Measurements from ENCODE around the gene UCKL1.

The UCKL1 gene

GRCh38 chr20:63979557-63980316 is 23.5 kb upstream of the UCKL1 start, which contains the start of gene SAMD10:
Gene SAMD10 (minus strand): TSS chr20:63979642. CDS start chr20:63979467, 175 bp downstream.
- Histone ChIP-seq H2AK5ac (ENCODE audit: low read length, severe bottlenecking) (no peak within 1 kb of the TSS), H3K36me3 (ENCODE audit: control insufficient read depth in 1 of 2, insufficient read depth in 2 of 2, low read depth in 1 of 2, low read length in 2 of 2) (peaks cover 18 to 23% of the 10 kb centered on the region in 2 experiments), H3K4me1 (ENCODE audit: control insufficient read depth, insufficient read depth, low read depth, low read length) (peaks cover 54% of the 10 kb centered on the region), H2BK120ac (ENCODE audit: low read depth, low read length) (peak within 1 kb of the TSS; percentile 62), H3K14ac (ENCODE audit: low read length in 2 of 2) (peak within 1 kb of the TSS; percentile 2 to 31), H3K27ac (ENCODE audit: low read length, poor library complexity, severe bottlenecking) (peak within 1 kb of the TSS; percentile 36), H3K9ac (ENCODE audit: low read length) (peak within 1 kb of the TSS; percentile 92), H3K23ac (ENCODE audit: low read length in 2 of 2) (peak within 1 kb of the TSS in 1 of 2 experiments; percentile 77), H3K4me2 (ENCODE audit: low read length, poor library complexity, severe bottlenecking) (peak within 1 kb of the TSS; percentile 95), H4K91ac (ENCODE audit: low read length) (peak within 1 kb of the TSS; percentile 96), H3K27me3 (ENCODE audit: control insufficient read depth in 1 of 2, insufficient read depth in 1 of 2, low read length in 2 of 2) (no peaks in the 10 kb centered on the region), H3K18ac (ENCODE audit: low read depth in 1 of 2, low read length in 2 of 2) (peak within 1 kb of the TSS; percentile 57 to 71), H4K8ac (ENCODE audit: low read length) (peak within 1 kb of the TSS; percentile 96), H2BK15ac (ENCODE audit: low read depth, poor library complexity, severe bottlenecking) (peak within 1 kb of the TSS; percentile 85), H2BK12ac (ENCODE audit: low read length in 2 of 2) (peak within 1 kb of the TSS in 1 of 2 experiments; percentile 94), H3K9me3 (ENCODE audit: control insufficient read depth, low read length) (no peaks in the 10 kb centered on the region), H2AFZ (ENCODE audit: low read depth, low read length) (peak within 1 kb of the TSS; percentile 78), H3K4me3 (ENCODE audit: insufficient read depth in 1 of 2, low read depth in 1 of 2, low read length in 2 of 2) (peak within 1 kb of the TSS; percentile 63 to 98), H3K4ac (ENCODE audit: low read depth in 1 of 2, low read length in 2 of 2) (peak within 1 kb of the TSS; percentile 28 to 86), H2BK5ac (ENCODE audit: low read depth, low read length, poor library complexity, severe bottlenecking) (no peak within 1 kb of the TSS), H3K79me1 (replicated peaks; ENCODE audit: low read length, poor library complexity, severe bottlenecking) (peaks cover 17% of the 10 kb centered on the region)
- WGBS, result 10% methylated on average over 35 of the region's 52 CpGs
- DNase-seq, result peak; percentile 70

- Histone ChIP-seq H3K18ac (ENCODE audit: low read depth in 1 of 2, low read length in 2 of 2) (peak overlapping the region; percentile 57 to 69), H3K4ac (ENCODE audit: low read depth in 1 of 2, low read length in 2 of 2) (peak overlapping the region; percentile 28 to 57)
- 0% methylated on average over 30 of the region's 47 CpGs for WGBS
These were observed 23.0 kb upstream of the UCKL1 start for GRCh38 chr20:63979229-63979556.

GRCh38 chr20:63978319-63979228 is 22.4 kb upstream of the UCKL1 start:
- H3K79me1 ChIP-seq (replicated peaks; ENCODE audit: low read length, poor library complexity, severe bottlenecking), result peaks cover 12% of the 10 kb centered on the region
- H3K23ac ChIP-seq (ENCODE audit: low read length in 2 of 2), result peak overlapping the region in 1 of 2 experiments; percentile 77
- H3K14ac ChIP-seq (ENCODE audit: low read length in 2 of 2), result peak overlapping the region; percentile 2 to 33
- no peak overlapping the region for H2BK12ac ChIP-seq (ENCODE audit: low read length in 2 of 2)
- peak overlapping the region; percentile 19 for H2AK5ac ChIP-seq (ENCODE audit: low read length, severe bottlenecking)
- DNase-seq, result peak; percentile 62
- H2BK120ac ChIP-seq (ENCODE audit: low read depth, low read length), result peak overlapping the region; percentile 29
- peaks cover 56% of the 10 kb centered on the region for H3K4me1 ChIP-seq (ENCODE audit: control insufficient read depth, insufficient read depth, low read depth, low read length)
- H3K18ac ChIP-seq (ENCODE audit: low read depth in 1 of 2, low read length in 2 of 2), result peak overlapping the region; percentile 57 to 69
- H4K91ac ChIP-seq (ENCODE audit: low read length), result peak overlapping the region; percentile 41
- H2BK5ac ChIP-seq (ENCODE audit: low read depth, low read length, poor library complexity, severe bottlenecking), result no peak overlapping the region
- H3K9ac ChIP-seq (ENCODE audit: low read length), result no peak overlapping the region
- peaks cover 7 to 16% of the 10 kb centered on the region in 2 experiments for H3K36me3 ChIP-seq (ENCODE audit: control insufficient read depth in 1 of 2, insufficient read depth in 2 of 2, low read depth in 1 of 2, low read length in 2 of 2)
- peak overlapping the region; percentile 85 for H2BK15ac ChIP-seq (ENCODE audit: low read depth, poor library complexity, severe bottlenecking)
- peak overlapping the region; percentile 28 to 57 for H3K4ac ChIP-seq (ENCODE audit: low read depth in 1 of 2, low read length in 2 of 2)
- H2AFZ ChIP-seq (ENCODE audit: low read depth, low read length), result no peak overlapping the region
- H4K8ac ChIP-seq (ENCODE audit: low read length), result peak overlapping the region; percentile 58
- H3K4me3 ChIP-seq (ENCODE audit: insufficient read depth in 1 of 2, low read depth in 1 of 2, low read length in 2 of 2), result peak overlapping the region; percentile 63 to 73
- WGBS, result 8% methylated on average over 45 of the region's 52 CpGs
- peak overlapping the region; percentile 95 for H3K4me2 ChIP-seq (ENCODE audit: low read length, poor library complexity, severe bottlenecking)
- peak overlapping the region; percentile 29 for H3K27ac ChIP-seq (ENCODE audit: low read length, poor library complexity, severe bottlenecking)
- H3K9me3 ChIP-seq (ENCODE audit: control insufficient read depth, low read length), result no peaks in the 10 kb centered on the region
- no peaks in the 10 kb centered on the region for H3K27me3 ChIP-seq (ENCODE audit: control insufficient read depth in 1 of 2, insufficient read depth in 1 of 2, low read length in 2 of 2)

More at GRCh38 chr20:63979229-63979556, 23.0 kb upstream of the UCKL1 start:
- no peak overlapping the region for H2AK5ac ChIP-seq (ENCODE audit: low read length, severe bottlenecking)
- peak overlapping the region; percentile 63 to 73 for H3K4me3 ChIP-seq (ENCODE audit: insufficient read depth in 1 of 2, low read depth in 1 of 2, low read length in 2 of 2)
- peak overlapping the region; percentile 95 for H3K4me2 ChIP-seq (ENCODE audit: low read length, poor library complexity, severe bottlenecking)
- peak overlapping the region; percentile 41 for H4K91ac ChIP-seq (ENCODE audit: low read length)
- peaks cover 13 to 20% of the 10 kb centered on the region in 2 experiments for H3K36me3 ChIP-seq (ENCODE audit: control insufficient read depth in 1 of 2, insufficient read depth in 2 of 2, low read depth in 1 of 2, low read length in 2 of 2)
- H2BK5ac ChIP-seq (ENCODE audit: low read depth, low read length, poor library complexity, severe bottlenecking), result no peak overlapping the region
- H2BK15ac ChIP-seq (ENCODE audit: low read depth, poor library complexity, severe bottlenecking), result peak overlapping the region; percentile 85
- peak overlapping the region; percentile 29 for H2BK120ac ChIP-seq (ENCODE audit: low read depth, low read length)
- peak overlapping the region; percentile 58 for H4K8ac ChIP-seq (ENCODE audit: low read length)
- DNase-seq, result no peak
- peak overlapping the region in 1 of 2 experiments; percentile 77 for H3K23ac ChIP-seq (ENCODE audit: low read length in 2 of 2)
- no peak overlapping the region for H2BK12ac ChIP-seq (ENCODE audit: low read length in 2 of 2)
- H3K4me1 ChIP-seq (ENCODE audit: control insufficient read depth, insufficient read depth, low read depth, low read length), result peaks cover 54% of the 10 kb centered on the region
- H3K9ac ChIP-seq (ENCODE audit: low read length), result no peak overlapping the region
- H3K79me1 ChIP-seq (replicated peaks; ENCODE audit: low read length, poor library complexity, severe bottlenecking), result peaks cover 12% of the 10 kb centered on the region
- H3K27ac ChIP-seq (ENCODE audit: low read length, poor library complexity, severe bottlenecking), result no peak overlapping the region
- H3K14ac ChIP-seq (ENCODE audit: low read length in 2 of 2), result peak overlapping the region in 1 of 2 experiments; percentile 2
- no peak overlapping the region for H2AFZ ChIP-seq (ENCODE audit: low read depth, low read length)
- H3K27me3 ChIP-seq (ENCODE audit: control insufficient read depth in 1 of 2, insufficient read depth in 1 of 2, low read length in 2 of 2), result no peaks in the 10 kb centered on the region
- no peaks in the 10 kb centered on the region for H3K9me3 ChIP-seq (ENCODE audit: control insufficient read depth, low read length)

All from mesenchymal stem cell (in vitro differentiated cells and primary cell).